HepG2 (cell line): Measurements from ENCODE around the gene SLC41A3. TPM values are rescaled to one million over a fixed set of nuclear protein-coding genes. Genes with fewer than 3 reads are reported as not detected.

Experiments
- ELF3 ChIP-seq: IDR thresholded peaks from 2 replicates; pipeline ENCODE4 v1.6.1; 2016; ENCODE audit warnings: missing genetic modification reagents, missing compliant biosample characterization
- RARA ChIP-seq: IDR thresholded peaks from 2 replicates; pipeline ENCODE4 v1.6.1; 2016; ENCODE audit warnings: missing genetic modification reagents, missing compliant biosample characterization
- SAP130 ChIP-seq: IDR thresholded peaks from 2 replicates; pipeline ENCODE4 v1.6.1; 2016; ENCODE audit warnings: low read depth
- TEAD3 ChIP-seq: optimal IDR thresholded peaks from 2 replicates; pipeline ENCODE3; 2016; ENCODE audit warnings: borderline replicate concordance
- ZNF317 ChIP-seq: sonication (generic); formaldehyde crosslinking; IDR thresholded peaks from 2 replicates; pipeline ENCODE4 v1.5.0; 2020; ENCODE audit warnings: mild to moderate bottlenecking, missing genetic modification reagents
- ZNF350 ChIP-seq: sonication (generic); formaldehyde crosslinking; IDR thresholded peaks from 2 replicates; pipeline ENCODE4 v1.4.0; 2020; ENCODE audit warnings: mild to moderate bottlenecking, low read depth, missing genetic modification reagents, borderline replicate concordance
- ZNF501 ChIP-seq: sonication (generic); formaldehyde crosslinking; IDR thresholded peaks from 2 replicates; pipeline ENCODE4 v1.5.1; 2020; ENCODE audit warnings: mild to moderate bottlenecking, moderate library complexity, missing genetic modification reagents
- polyA plus RNA-seq, 8 experiments: library from polyadenylated mRNA; depleted of rRNA in 3 of 8; stranded (reverse) in 7 of 8; unstranded in 1 of 8; fragments of >200 nt; fragmentation: Illumina TruSeq in 4 of 8; extraction: Trizol in 4 of 8; gene quantifications; 2 replicates each; pipeline versions ENCODE4 v1.2.1 to v1.2.3, GENCODE V29; 2011 to 2016; ENCODE audit warnings: low read depth in 4 of 8, missing spikeins in 1 of 8, mixed read lengths in 1 of 8; ENCODE audit not compliant: insufficient read depth in 1 of 8
- total RNA-seq, 5 experiments: library from RNA; depleted of rRNA; stranded (reverse); fragments of >200 nt; fragmentation: Illumina TruSeq; extraction: Trizol; gene quantifications; 2 replicates each; pipeline ENCODE4 v1.2.3, GENCODE V29; 2016; ENCODE audit warnings: low read depth in 1 of 5
- TF ChIP-seq, protein P1 (sequence below): sonication (generic); formaldehyde crosslinking; IDR thresholded peaks from 2 replicates; pipeline ENCODE4 v1.4.0; 2020; ENCODE audit warnings: missing genetic modification reagents
- TF ChIP-seq, protein P2 (sequence below): sonication (generic); formaldehyde crosslinking; IDR thresholded peaks from 2 replicates; pipeline ENCODE4 v1.5.0; 2020; ENCODE audit warnings: mild to moderate bottlenecking, missing genetic modification reagents, borderline replicate concordance

The SLC41A3 gene
- total and polyA plus RNA-seq, 2 of the 13 experiments (the other 11 are each of a cell fraction or from before 2014, with no cell fraction given), result 26.0 to 71.1 TPM

DNA sequence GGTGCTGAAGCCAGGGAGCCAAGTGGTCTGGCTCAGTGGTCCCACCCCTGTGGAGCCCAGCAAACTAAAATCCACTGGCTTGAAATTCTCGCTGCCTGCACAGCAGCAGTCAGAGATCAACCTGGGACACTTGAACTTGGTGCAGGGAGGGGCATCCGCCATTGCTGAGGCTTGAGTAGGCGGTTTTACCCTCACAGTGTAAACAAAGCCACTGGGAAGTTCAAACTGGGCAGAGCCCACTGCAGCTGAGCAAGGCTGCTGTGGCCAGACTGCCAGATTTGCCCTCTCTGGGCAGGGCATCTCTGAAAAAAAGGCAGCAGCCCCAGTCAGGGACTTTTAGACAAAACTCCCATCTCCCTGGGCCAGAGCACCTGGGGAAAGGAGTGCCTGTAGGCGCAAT lies 87.2 kb downstream of the SLC41A3 start (continued):
- TF ChIP-seq, protein P1, sequence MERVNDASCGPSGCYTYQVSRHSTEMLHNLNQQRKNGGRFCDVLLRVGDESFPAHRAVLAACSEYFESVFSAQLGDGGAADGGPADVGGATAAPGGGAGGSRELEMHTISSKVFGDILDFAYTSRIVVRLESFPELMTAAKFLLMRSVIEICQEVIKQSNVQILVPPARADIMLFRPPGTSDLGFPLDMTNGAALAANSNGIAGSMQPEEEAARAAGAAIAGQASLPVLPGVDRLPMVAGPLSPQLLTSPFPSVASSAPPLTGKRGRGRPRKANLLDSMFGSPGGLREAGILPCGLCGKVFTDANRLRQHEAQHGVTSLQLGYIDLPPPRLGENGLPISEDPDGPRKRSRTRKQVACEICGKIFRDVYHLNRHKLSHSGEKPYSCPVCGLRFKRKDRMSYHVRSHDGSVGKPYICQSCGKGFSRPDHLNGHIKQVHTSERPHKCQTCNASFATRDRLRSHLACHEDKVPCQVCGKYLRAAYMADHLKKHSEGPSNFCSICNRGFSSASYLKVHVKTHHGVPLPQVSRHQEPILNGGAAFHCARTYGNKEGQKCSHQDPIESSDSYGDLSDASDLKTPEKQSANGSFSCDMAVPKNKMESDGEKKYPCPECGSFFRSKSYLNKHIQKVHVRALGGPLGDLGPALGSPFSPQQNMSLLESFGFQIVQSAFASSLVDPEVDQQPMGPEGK (CRISPR knock-in tag), result peak; percentile 29; the same call in 1 of the 2 replicates
- TF ChIP-seq ZNF350 (CRISPR knock-in tag) (peak; percentile 48; the same call in 1 of the 2 replicates), TEAD3 (peak; percentile 50), ZNF317 (CRISPR knock-in tag) (peak; percentile 57; the same call in 1 of the 2 replicates), SAP130 (CRISPR knock-in tag) (peak; percentile 46), RARA (CRISPR knock-in tag) (peak; percentile 28; the same call in 1 of the 2 replicates), ELF3 (CRISPR knock-in tag) (0 out of 2 replicates have a peak, but pooled peaks have one; percentile 30), ZNF501 (CRISPR knock-in tag) (peak; percentile 39)
- TF ChIP-seq, protein P2, sequence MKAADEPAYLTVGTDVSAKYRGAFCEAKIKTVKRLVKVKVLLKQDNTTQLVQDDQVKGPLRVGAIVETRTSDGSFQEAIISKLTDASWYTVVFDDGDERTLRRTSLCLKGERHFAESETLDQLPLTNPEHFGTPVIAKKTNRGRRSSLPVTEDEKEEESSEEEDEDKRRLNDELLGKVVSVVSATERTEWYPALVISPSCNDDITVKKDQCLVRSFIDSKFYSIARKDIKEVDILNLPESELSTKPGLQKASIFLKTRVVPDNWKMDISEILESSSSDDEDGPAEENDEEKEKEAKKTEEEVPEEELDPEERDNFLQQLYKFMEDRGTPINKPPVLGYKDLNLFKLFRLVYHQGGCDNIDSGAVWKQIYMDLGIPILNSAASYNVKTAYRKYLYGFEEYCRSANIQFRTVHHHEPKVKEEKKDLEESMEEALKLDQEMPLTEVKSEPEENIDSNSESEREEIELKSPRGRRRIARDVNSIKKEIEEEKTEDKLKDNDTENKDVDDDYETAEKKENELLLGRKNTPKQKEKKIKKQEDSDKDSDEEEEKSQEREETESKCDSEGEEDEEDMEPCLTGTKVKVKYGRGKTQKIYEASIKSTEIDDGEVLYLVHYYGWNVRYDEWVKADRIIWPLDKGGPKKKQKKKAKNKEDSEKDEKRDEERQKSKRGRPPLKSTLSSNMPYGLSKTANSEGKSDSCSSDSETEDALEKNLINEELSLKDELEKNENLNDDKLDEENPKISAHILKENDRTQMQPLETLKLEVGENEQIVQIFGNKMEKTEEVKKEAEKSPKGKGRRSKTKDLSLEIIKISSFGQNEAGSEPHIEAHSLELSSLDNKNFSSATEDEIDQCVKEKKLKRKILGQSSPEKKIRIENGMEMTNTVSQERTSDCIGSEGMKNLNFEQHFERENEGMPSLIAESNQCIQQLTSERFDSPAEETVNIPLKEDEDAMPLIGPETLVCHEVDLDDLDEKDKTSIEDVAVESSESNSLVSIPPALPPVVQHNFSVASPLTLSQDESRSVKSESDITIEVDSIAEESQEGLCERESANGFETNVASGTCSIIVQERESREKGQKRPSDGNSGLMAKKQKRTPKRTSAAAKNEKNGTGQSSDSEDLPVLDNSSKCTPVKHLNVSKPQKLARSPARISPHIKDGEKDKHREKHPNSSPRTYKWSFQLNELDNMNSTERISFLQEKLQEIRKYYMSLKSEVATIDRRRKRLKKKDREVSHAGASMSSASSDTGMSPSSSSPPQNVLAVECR (CRISPR knock-in tag), result 0 out of 2 replicates have a peak, but pooled peaks have one; percentile 17
